ENCODE data around the gene PRM1. TPM values are rescaled to one million over a fixed set of nuclear protein-coding genes. Genes with fewer than 3 reads are reported as not detected.

Gene PRM1
- total and polyA plus RNA-seq, 2 of the 8 experiments (the other 6 are each of a cell fraction or from before 2014, with no cell fraction given) = 0.54 to 0.82 TPM

DNA sequence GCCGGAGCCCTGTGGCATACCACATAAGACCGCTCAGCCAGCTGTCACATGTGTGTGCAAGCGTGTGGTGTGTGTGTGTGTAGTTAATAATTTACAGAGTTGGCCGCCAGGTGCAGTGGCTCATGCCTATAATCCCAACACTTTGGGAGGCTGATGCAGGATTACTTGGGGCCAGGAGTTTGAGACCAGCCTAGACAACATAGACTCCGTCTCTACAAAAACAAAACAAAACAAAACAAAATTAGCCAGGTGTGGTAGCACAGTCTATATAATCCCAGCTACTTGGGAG, 45.5 kb downstream of the PRM1 start:
- H3K4me2 ChIP-seq (ENCODE audit: insufficient read depth in 1 of 2, low read depth in 2 of 2, low read length in 2 of 2) = no peak overlapping the region
- no peak overlapping the region for H3K18ac ChIP-seq (ENCODE audit: extremely low read depth, low read length)
- H4K20me1 ChIP-seq (replicated peaks in 1 of 2; ENCODE audit: control insufficient read depth in 1 of 2, insufficient read depth in 2 of 2, low read length in 2 of 2) = no peaks in the 10 kb centered on the region
- no peak overlapping the region for H2BK120ac ChIP-seq (replicated peaks; ENCODE audit: low read depth, low read length)
- H3K27ac ChIP-seq (ENCODE audit: low read depth, low read length) = no peak overlapping the region
- no peak overlapping the region for H2AK5ac ChIP-seq (ENCODE audit: low read depth, low read length)
- H3K4me3 ChIP-seq (ENCODE audit: extremely low read depth in 1 of 4, insufficient read depth in 2 of 4, low read depth in 3 of 4, low read length in 4 of 4) = no peak overlapping the region
- no peak overlapping the region for H2BK5ac ChIP-seq (ENCODE audit: low read depth, low read length)
- no peak overlapping the region for H2BK12ac ChIP-seq (ENCODE audit: low read depth, low read length)
- H3K4me1 ChIP-seq (replicated peaks in 1 of 4; ENCODE audit: control insufficient read depth in 3 of 4, insufficient read depth in 4 of 4, low read length in 3 of 4) = peaks cover 0 to 6% (median 2%) of the 10 kb centered on the region in 4 experiments; a peak in 3 of 7 replicates
- WGBS, 2 experiments (ENCODE audit: extremely low coverage in 1 of 2, insufficient coverage in 1 of 2, insufficient read length in 1 of 2, insufficient replicate concordance in 2 of 2, low coverage in 1 of 2, low lambda C conversion rate in 2 of 2, missing lambda C conversion rate in 1 of 2) = 94% methylated on average over 5 of the region's 5 CpGs; no CpG with 5 or more reads in 1 of the 2 experiments
- no peak overlapping the region for H2BK20ac ChIP-seq (ENCODE audit: low read length)
- no peak overlapping the region for H3K4ac ChIP-seq (replicated peaks; ENCODE audit: insufficient read length, low read depth, low read length)
- H3K79me1 ChIP-seq (ENCODE audit: low read depth, low read length) = no peaks in the 10 kb centered on the region
- FAIRE-seq = no peak
- H3K9me3 ChIP-seq (ENCODE audit: insufficient read depth in 2 of 2, low read depth in 1 of 2, low read length in 1 of 2) = 0 out of 4 replicates have a peak, but pooled peaks cover 0 to 3% of the 10 kb centered on the region in 2 experiments
- TF ChIP-seq CHD1 (IDR thresholded peaks at IDR 0.05; ENCODE audit: low read depth, low read length) = no peak
- no peak for TF ChIP-seq HDAC6 (IDR thresholded peaks at IDR 0.05; ENCODE audit: low read depth, low read length)
- TF ChIP-seq CTBP2 (IDR thresholded peaks at IDR 0.05; ENCODE audit: borderline replicate concordance, insufficient read depth, insufficient read length, low read length) = no peak
- no peak for TF ChIP-seq JUN (IDR thresholded peaks at IDR 0.05; ENCODE audit: low read depth, low read length)
- no peak for TF ChIP-seq RFX5 (IDR thresholded peaks at IDR 0.05; ENCODE audit: borderline replicate concordance, low read depth, low read length)
- TF ChIP-seq CHD2 (IDR thresholded peaks at IDR 0.05; ENCODE audit: low read length) = no peak
- no peak for TF ChIP-seq YY1 (IDR thresholded peaks at IDR 0.05; ENCODE audit: low read depth, low read length)
- TF ChIP-seq E2F6 (IDR thresholded peaks at IDR 0.05) = no peak
- TF ChIP-seq HDAC2 (IDR thresholded peaks at IDR 0.05; ENCODE audit: borderline replicate concordance in 1 of 2, low read depth in 2 of 2, low read length in 2 of 2) = no peak
- TF ChIP-seq SIRT6 (IDR thresholded peaks at IDR 0.05; ENCODE audit: low read length) = no peak
- TF ChIP-seq ASH2L (IDR thresholded peaks at IDR 0.05; ENCODE audit: low read length) = no peak
- TF ChIP-seq BRCA1 (IDR thresholded peaks at IDR 0.05; ENCODE audit: low read depth, low read length) = no peak
- TF ChIP-seq SUZ12 (IDR thresholded peaks at IDR 0.05; ENCODE audit: low read length) = no peak
- TF ChIP-seq RAD21 (IDR thresholded peaks at IDR 0.05 in 1 of 2, conservative IDR thresholded peaks at IDR 0.05 in 1 of 2; ENCODE audit: low read depth in 2 of 2, low read length in 2 of 2) = no peak
- no peak overlapping the region for H3K23ac ChIP-seq (ENCODE audit: insufficient read length)
- DNase-seq (ENCODE audit: low read depth in 1 of 2, low spot score in 2 of 2) = no peak
- no peaks in the 10 kb centered on the region for H3K36me3 ChIP-seq (ENCODE audit: control insufficient read depth in 2 of 4, insufficient read depth in 4 of 4, low read length in 3 of 4)
- POLR2A ChIA-PET (ENCODE audit: partially characterized antibody) = interaction anchor here (0.9 to 3.6 kb wide), 2 partner anchors 13 to 20 kb away, joined by 4 to 15 read pairs; partner anchors contain the start of gene SOCS1
- H3K14ac ChIP-seq (ENCODE audit: insufficient read length) = no peak overlapping the region
- H3K27me3 ChIP-seq (replicated peaks in 1 of 4; ENCODE audit: control insufficient read depth in 3 of 4, extremely low read depth in 1 of 4, insufficient read depth in 3 of 4, low read length in 3 of 4) = no peaks in the 10 kb centered on the region
- no peaks in the 10 kb centered on the region for H3K79me2 ChIP-seq (ENCODE audit: control insufficient read depth in 1 of 2, insufficient read depth in 2 of 2, low read length in 2 of 2)
- H3K9ac ChIP-seq (replicated peaks in 1 of 4; ENCODE audit: extremely low read depth in 1 of 4, low read depth in 3 of 4, low read length in 3 of 4) = no peak overlapping the region
- no peak overlapping the region for H4K5ac ChIP-seq (ENCODE audit: insufficient read length, low read depth, low read length)
- H4K91ac ChIP-seq (replicated peaks; ENCODE audit: insufficient read length, low read length) = no peak overlapping the region
- H2AFZ ChIP-seq (ENCODE audit: low read length) = no peak overlapping the region
- H3K23me2 ChIP-seq (ENCODE audit: low read depth, low read length) = no peaks in the 10 kb centered on the region
- no peak overlapping the region for H4K8ac ChIP-seq (ENCODE audit: extremely low read depth, insufficient read depth, low read length)
- no peak overlapping the region for H3K56ac ChIP-seq (replicated peaks; ENCODE audit: insufficient read length, low read depth, low read length)
- no peak overlapping the region for H2BK15ac ChIP-seq (ENCODE audit: low read length)
- CTCF ChIA-PET (ENCODE audit: partially characterized antibody) = interaction anchor here (0.6 to 1.0 kb wide), 4 partner anchors 16 to 121 kb away, joined by 3 read pairs; no protein-coding TSS in a partner anchor

Data from H1 (cell line).